PFSK-1 (cell line): ENCODE data around the gene CLTA.
A peak's percentile ranks its signal among the peaks of the same experiment; 100 is the strongest.

Source experiments
- POLR2AphosphoS5 ChIP-seq: IDR thresholded peaks from 2 replicates; pipeline ENCODE4 v1.6.1; 2012; ENCODE audit warnings: low read depth, mild to moderate bottlenecking, control low read depth, low read length, moderate library complexity
- REST ChIP-seq, 2 experiments: IDR thresholded peaks; 2 replicates each; pipeline versions ENCODE4 v1.6.1 to v1.8.0; 2011 to 2012; ENCODE audit warnings: low read depth in 2 of 2, low read length in 2 of 2, control low read depth in 1 of 2, inconsistent platforms in 1 of 2, mild to moderate bottlenecking in 1 of 2, moderate library complexity in 1 of 2; ENCODE audit not compliant: insufficient read depth in 1 of 2
- SIN3A ChIP-seq: IDR thresholded peaks from 2 replicates; pipeline ENCODE4 v1.6.1; 2012; ENCODE audit warnings: mild to moderate bottlenecking, low read length, moderate library complexity, borderline replicate concordance; ENCODE audit not compliant: insufficient read depth
- TAF1 ChIP-seq: IDR thresholded peaks from 2 replicates; pipeline ENCODE4 v1.6.1; 2012; ENCODE audit warnings: low read length, control low read depth, borderline replicate concordance; ENCODE audit not compliant: insufficient read depth

- peak; percentile 89 for TF ChIP-seq POLR2AphosphoS5
- TF ChIP-seq TAF1 = peak; percentile 94; the same call in 1 of the 2 replicates
- no peak; the same call in 1 of the 2 replicates for TF ChIP-seq SIN3A
- TF ChIP-seq REST (IDR thresholded peaks at IDR 0.05; ENCODE audit: insufficient read depth in 1 of 2, low read depth in 2 of 2, low read length in 2 of 2) = peak; percentile 29; a peak in 1 of 4 replicates
Measured at GRCh38 chr9:36190388-36191289, at the start of gene CLTA.
